ENCODE measurements around the gene KRTAP2-3.
"Not testable (repeated sequence)": the region's sequence is repeated elsewhere in the genome, so short reads cannot be mapped to it uniquely, and the experiment has no call there.

The KRTAP2-3 gene, protein sequence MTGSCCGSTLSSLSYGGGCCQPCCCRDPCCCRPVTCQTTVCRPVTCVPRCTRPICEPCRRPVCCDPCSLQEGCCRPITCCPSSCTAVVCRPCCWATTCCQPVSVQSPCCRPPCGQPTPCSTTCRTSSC

DNA sequence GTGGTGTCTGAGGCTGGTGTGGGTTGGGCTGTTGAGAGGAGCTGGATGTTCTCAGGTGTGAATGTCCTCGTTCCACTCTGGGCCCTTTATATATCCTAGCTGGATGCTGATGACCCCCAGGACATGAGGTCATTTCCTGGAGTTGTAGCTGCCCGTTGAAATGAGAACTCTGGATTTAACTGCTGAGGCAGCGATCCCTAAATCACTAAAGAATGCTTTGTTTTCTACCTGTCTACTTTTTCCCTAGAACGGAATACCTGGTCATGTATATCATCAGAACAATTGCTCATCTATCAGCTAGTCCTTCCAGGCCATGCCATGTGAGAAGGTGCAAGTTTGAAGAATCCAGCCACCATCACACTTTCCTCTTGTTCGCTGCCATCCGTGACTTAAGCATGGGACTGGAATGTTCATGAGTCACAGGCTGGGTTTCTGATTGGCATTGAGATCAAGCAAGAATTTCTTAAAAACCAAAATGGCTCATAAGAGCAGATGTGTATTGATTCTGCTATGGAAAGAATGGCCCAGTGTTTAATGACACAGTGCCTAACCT lies at the start of gene KRTAP2-3:
KRTAP2-3 (minus strand) TSS at position 63 of the 553 bp plus-strand sequence. CDS start 64 bp downstream, outside the sequence.
- no peak for DNase-seq (ENCODE audit: low read depth in 2 of 3, low spot score in 1 of 3)

DNA sequence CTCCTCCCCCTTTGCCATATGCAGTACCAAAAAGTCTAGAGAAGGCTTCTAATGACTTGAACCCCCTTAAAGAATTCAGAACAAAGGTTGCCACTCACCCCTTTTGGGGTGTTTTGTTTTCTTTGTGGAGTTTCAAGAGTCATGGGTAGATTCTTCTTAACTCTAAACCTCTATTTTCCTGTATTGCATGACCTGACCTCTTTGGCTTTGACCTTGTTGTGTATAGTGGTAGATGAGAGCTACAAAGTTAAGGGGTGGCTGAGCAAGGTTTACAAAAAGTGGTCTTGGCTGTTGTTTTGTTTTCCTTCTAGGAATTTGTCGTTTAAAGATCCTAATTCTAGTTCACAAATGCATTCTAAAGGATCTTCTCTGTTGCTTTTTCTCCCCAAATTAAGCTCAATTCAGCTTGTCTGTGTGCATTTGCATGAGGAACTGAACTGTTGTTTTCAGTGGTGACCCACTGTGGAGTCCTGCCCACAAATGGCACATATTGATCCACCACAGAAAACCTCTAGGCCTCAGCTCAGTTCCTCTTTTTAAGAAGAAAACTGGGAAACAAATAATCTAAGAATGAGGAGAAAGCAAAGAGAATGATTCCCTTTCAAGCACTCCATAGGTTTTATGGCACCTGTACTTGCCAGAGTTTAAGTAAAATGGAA lies 48.9 kb upstream of the KRTAP2-3 start:
- DNase-seq (ENCODE audit: low read depth in 2 of 3, low spot score in 1 of 3) = not testable (repeated sequence)

DNA sequence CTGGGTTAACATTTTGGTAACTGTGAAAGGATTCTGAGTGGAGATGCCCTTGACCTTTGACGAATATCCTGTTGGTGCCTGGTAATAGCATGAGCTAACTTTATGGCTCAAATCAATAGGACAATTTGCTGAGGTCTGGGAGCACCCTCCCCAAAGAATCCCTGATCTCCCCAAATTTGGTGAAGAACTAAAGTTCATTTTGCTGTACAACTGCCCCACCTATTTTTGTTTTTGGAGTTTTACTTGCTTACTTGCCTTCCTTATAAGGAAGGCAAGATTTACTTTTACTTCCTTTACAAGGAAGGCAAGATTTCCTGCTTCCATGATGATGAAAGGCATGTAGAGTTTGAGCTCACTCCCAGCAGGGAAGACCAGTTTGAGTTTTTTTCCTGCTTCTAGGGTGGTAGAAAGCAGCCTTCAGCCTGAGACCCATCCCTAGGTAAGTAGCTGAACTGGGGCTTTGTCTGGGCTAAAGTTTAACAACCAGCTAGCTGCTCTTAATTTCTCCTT lies 48.1 kb upstream of the KRTAP2-3 start:
- no peak for DNase-seq (ENCODE audit: low read depth in 2 of 3, low spot score in 1 of 3)

DNA sequence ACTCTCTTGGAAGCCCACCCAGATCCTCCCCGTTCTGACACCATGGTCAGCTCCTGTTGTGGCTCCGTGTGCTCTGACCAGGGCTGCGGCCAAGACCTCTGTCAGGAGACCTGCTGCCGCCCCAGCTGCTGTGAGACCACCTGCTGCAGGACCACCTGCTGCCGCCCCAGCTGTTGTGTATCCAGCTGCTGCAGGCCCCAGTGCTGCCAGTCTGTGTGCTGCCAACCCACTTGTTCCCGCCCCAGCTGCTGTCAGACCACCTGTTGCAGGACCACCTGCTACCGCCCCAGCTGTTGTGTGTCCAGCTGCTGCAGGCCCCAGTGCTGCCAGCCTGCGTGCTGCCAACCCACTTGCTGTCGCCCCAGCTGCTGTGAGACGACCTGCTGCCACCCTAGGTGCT lies 45.4 kb upstream of the KRTAP2-3 start, which contains the start of gene KRTAP4-9:
KRTAP4-9 (plus strand) TSS at position 43 of the 400 bp plus-strand sequence; CDS start at position 43, 0 bp downstream.
- DNase-seq (ENCODE audit: low read depth in 2 of 3, low spot score in 1 of 3) = not testable (repeated sequence)

DNA sequence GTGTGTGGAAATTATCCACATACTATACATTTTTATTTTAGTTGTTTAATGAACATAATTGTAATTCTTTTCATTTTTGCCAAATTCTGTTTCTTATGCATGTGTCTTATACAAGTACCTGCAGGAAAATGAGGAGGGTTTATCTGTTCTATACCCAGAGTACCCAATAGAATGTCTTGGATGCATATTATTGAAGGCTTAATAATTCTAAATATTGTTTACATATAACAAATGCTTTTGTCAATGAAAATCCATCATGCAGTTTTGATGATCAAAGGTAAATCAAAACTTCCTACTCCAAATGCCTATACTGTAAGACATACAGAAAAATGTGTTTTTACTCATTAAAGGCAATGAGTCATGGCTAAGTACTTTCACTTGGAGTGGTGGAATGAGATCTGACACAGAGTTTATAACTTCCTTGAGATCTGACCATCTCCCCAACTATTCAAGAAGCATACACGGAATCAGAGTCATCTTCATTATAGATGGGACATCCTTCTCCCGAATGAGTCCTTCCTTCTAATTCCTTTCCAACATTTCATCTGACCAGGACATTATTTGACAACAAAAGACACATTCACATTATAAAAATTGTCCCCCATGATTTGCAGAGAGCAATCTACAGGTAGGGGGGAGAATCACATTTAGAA lies 44.6 kb upstream of the KRTAP2-3 start:
- DNase-seq (ENCODE audit: low read depth in 2 of 3, low spot score in 1 of 3) = not testable (repeated sequence)

DNA sequence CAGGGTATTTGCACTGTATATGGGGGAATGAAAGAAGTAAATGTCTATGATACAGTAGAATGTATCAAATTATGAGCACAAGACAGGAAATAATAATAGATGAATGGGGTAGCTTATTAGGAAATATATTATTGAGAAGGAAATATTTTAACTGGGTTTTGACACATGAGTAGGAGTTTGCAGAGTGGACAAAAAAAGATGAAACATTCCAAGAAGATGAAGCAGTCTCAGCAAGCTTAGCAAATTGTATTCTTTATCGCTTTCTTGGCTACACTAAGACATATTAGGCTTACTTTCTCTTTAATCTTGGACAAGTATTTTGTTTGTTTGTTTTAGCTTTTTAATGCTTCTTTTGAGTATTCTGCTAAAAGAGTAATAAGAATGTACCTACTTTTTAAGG lies 44.0 kb upstream of the KRTAP2-3 start:
- DNase-seq (ENCODE audit: low read depth in 2 of 3, low spot score in 1 of 3) = no peak

DNA sequence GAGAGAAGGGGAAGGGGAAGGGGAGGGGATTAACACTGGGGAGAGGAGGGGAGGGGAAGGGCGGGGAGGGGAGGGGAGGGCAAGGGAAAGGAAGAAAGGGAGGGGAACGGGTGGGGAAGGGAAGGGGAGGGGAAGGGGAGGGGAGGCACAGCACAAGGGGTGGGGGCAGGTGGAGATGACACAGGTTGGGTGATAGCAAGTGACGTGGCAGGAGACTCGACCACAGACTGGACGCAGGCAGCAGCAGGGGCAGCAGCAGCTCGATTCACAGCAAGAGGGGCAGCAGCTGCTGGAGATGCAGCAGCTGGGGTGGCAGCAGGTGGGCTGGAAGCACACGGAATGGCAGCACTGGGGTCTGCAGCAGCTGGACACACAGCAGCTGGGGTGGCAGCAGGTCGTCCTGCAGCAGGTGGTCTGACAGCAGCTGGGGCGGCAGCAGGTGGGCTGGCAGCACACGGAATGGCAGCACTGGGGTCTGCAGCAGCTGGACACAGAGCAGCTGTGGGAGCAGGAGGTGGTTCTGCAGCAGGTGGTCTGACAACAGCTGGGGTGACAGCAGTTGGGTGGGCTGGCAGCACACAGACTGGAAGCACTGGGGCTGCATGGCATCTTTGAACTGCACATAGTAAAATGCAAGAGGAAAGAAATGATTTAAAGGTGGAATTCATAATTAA lies 41.8 kb upstream of the KRTAP2-3 start, which contains the start of gene KRTAP4-16:
KRTAP4-16 (minus strand) TSS at position 624 of the 674 bp plus-strand sequence; CDS start at position 624, 0 bp downstream.
- DNase-seq (ENCODE audit: low read depth in 2 of 3, low spot score in 1 of 3) = no peak

DNA sequence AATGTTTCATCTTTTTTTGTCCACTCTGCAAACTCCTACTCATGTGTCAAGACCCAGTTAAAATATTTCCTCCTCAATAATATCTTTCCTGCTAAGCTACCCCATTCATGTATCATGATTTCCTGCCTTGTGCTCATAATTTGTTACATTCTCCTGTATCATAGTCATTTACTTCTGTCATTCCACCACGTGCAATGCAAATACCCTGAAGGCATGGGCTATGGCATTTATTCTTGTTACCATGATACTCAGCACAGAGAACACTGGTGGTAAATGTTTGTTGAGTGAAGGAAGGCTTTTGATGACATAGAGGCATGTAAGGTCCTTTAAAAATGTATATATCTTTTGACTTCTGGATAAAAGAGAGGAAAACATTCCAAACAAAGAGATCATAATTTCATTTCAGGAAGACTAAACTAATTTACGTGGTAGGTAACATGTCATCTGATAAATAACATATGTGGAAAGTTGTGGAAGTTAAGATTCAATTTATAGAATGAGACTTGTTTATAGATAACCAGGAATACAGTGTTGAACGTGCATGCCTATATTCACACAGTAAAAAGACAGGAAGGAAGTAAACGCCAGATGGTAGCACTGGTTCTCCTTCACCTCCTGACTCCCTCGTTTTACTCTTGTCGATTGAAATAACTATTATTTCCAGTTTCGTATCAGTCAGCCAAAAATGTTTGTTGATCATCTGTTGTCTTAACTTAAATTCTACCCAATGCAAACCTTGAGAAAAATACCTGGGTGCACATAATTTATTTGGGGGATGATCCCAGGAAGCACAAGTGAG lies 40.0 kb upstream of the KRTAP2-3 start:
- DNase-seq (ENCODE audit: low read depth in 2 of 3, low spot score in 1 of 3) = not testable (repeated sequence)

DNA sequence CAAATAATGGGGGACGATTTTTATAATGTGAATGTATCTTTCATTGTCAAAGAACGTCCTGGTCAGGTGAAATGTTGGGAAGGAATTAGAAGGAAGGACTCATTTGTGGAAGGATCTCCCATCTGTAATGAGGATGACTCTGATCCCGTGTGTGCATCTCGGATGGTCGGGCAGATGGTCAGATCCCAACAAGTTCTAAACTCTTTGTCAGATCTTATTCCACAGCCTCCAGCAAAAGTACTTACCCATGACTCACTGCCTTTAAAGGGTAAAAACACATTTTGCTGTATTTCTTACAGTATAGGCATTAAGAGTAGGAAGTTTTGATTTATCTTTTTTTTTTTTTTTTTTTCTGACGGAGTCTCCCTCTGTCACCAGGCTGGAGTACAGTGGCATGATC lies 38.6 kb upstream of the KRTAP2-3 start:
- DNase-seq (ENCODE audit: low read depth in 2 of 3, low spot score in 1 of 3) = no peak

DNA sequence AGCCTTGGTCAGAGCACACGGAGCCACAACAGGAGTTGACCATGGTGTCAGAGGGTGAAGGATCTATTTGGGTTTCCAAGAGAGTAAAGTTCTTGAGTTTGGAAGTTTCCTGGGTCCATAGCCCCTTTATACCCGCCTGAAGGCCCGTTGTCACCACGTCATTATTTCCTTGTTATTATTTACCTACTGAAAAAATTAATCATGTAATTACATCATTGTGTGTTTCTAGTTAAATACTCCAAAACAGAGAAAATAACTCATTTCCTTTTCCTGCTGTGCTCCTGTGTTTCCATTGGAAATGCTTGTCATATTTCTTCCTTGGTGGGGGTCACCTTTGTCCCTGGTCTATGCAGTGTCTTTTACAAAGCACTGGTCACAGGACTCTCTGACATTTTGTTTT lies 38.1 kb upstream of the KRTAP2-3 start, which contains the start of gene KRTAP4-8:
KRTAP4-8 (minus strand) TSS at position 101 of the 400 bp plus-strand sequence; CDS start at position 43, 58 bp downstream.
- no peak for DNase-seq (ENCODE audit: low read depth in 2 of 3, low spot score in 1 of 3)

DNA sequence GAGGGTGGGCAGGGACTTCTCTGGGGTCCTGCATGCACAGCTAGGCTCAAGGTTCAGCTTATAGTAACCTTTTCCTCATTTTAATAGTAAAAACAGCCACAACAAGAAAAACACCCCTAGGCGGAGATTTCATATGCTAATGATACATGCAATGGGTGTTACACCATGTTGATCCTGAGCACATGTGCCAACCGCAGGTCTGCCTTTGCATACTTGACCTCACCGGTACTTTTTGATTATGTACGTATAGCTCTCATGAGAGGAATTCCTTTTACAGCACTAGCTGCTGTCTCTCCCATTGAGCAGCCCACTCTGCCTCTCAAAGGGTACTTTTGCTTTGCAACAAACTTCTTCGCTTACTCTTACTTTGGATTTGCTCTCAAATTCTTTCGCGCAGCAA lies 36.1 kb upstream of the KRTAP2-3 start:
- DNase-seq (ENCODE audit: low read depth in 2 of 3, low spot score in 1 of 3) = no peak

DNA sequence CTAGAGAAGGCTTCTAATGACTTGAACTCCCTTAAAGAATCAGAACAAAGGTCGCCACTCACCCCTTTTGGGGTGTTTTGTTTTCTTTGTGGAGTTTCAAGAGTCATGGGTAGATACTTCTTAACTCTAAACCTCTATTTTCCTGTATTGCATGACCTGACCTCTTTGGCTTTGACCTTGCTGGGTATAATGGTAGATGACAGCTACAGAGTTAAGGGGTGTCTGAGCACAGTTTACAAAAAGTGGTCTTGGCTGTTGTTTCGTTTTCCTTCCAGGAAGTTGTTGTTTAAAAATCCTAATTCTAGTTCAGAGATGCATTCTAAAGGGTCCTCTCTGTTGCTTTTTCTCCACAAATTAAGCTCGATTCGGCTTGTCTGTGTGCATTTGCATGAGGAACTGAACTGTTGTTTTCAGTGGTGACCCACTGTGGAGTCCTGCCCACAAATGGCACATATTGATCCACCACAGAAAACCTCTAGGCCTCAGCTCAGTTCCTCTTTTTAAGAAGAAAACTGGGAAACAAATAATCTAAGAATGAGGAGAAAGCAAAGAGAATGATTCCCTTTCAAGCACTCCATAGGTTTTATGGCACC lies 28.9 kb upstream of the KRTAP2-3 start:
- not testable (repeated sequence) for DNase-seq (ENCODE audit: low read depth in 2 of 3, low spot score in 1 of 3)

DNA sequence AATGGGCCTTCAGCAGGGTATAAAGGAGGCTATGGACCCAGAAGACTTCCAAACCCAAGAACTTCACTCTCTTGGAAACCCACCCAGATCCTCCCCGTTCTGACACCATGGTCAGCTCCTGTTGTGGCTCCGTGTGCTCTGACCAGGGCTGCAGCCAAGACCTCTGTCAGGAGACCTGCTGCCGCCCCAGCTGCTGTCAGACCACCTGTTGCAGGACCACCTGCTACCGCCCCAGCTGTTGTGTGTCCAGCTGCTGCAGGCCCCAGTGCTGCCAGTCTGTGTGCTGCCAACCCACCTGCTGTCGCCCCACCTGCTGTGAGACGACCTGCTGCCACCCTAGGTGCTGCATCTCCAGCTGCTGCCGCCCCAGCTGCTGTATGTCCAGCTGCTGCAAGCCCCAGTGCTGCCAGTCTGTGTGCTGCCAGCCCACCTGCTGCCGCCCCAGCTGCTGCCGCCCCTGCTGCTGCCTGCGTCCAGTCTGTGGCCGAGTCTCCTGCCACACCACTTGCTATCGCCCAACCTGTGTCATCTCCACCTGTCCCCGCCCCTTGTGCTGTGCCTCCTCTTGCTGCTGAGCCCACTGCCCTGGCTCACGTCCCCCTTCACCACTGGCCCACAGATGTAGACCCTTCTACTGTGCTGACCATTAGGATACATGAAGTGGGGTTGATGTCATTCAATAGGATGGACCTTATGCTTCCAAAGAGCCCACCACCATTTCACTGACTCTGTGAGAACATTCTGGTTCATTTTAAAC lies 24.4 kb upstream of the KRTAP2-3 start, which contains the start of gene KRTAP4-7:
KRTAP4-7 (plus strand) TSS at position 51 of the 757 bp plus-strand sequence; CDS start at position 108, 57 bp downstream.
- not testable (repeated sequence) for DNase-seq (ENCODE audit: low read depth in 2 of 3, low spot score in 1 of 3)

DNA sequence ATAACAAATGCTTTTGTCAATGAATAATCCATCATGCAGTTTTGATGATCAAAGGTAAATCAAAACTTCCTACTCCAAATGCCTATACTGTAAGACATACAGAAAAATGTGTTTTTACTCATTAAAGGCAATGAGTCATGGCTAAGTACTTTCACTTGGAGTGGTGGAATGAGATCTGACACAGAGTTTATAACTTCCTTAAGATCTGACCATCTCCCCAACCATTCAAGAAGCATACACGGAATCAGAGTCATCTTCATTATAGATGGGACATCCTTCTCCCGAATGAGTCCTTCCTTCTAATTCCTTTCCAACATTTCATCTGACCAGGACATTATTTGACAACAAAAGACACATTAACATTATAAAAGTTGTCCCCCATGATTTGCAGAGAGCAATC lies 23.5 kb upstream of the KRTAP2-3 start:
- DNase-seq (ENCODE audit: low read depth in 2 of 3, low spot score in 1 of 3) = not testable (repeated sequence)

DNA sequence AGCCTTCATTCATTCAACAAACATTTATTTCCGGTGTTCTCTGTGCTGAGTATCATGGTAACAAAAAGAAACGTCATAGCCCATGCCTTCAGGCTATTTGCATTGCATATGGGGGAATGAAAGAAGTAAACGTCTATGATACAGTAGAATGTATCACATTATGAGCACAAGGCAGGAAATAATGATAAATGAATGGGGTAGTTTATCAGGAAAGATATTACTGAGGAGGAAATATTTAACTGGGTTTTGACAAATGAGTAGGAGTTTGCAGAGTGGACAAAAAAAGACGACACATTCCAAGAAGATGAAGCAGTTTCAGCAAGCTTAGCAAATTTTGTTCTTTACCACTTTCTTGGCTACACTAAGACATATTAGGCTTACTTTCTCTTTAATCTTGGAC lies 22.7 kb upstream of the KRTAP2-3 start:
- DNase-seq (ENCODE audit: low read depth in 2 of 3, low spot score in 1 of 3) = no peak

DNA sequence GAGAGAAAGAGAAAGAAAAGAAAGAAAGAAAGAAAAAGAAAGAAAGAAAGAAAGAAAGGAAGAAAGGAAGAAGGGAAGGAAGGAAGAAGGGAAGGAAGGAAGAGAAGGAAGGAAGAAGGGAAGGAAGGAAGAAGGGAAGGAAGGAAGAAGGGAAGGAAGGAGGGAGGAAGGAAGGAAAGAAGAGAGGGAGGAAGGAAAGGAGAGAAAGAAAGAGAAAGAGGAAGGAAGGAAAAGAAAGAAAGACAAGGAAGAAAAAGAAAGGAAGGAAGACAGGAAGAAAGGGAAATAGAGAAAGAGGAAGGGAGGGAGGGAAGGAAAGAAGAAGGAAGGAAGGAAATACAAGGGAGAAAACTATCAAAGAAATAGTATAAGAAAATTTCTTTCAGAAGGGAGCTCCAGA lies 16.9 kb upstream of the KRTAP2-3 start:
- no peak for DNase-seq (ENCODE audit: low read depth in 2 of 3, low spot score in 1 of 3)

DNA sequence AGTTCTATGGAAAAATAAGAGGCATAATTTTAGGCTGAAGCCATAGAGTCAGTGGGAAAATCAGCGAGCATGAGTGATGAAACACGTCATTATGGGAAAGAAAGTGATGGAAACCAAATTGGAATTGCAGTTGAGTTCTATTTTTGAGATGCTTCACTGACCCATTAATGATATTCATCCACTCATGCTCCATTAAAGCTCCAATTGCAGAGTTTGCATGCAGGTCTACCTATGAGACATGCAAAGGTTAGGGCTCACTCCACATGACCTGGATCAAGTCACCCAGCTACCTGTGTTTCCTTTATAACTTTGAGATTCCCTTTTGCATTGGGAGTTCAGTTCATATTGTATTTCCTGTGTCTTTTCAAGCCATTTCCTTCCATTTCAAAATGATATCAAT lies 13.8 kb upstream of the KRTAP2-3 start:
- no peak for DNase-seq (ENCODE audit: low read depth in 2 of 3, low spot score in 1 of 3)

DNA sequence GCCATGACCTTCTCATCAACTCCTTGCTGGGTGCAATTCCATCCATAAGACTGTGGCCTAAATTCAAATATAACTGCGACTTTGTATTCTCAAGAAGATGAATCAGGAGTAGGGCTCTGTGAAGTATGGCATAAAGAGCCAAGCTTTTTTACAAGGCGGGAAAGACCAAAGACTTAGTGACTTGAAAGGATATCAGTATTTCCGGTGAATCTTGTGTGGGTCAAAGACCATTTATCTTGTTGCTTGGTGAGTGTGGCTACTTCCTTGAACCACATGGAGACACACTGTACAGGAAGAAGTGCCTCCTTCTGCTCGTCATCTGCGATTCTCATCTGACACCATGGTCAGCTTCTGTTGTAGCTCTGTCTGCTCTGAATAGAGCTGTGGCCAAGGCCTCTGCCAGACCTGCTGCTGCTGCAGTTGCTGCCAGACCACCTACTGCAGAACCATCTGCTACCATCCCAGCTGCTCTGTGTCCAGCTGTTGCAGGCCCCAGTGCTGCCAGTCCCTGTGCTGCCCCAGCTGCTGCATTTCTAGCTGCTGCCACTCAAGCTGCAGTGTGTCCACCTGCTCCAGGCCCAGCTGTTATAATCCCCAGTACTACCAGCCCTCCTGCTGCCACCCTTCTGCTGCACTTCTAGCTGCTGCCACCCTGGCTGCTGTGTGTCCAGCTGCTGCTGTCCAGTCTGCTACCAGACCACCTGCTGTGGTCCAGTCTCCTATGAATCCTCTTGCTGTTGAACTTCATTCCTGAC lies 11.9 kb upstream of the KRTAP2-3 start:
- no peak for DNase-seq (ENCODE audit: low read depth in 2 of 3, low spot score in 1 of 3)
